ENCODE measurements around the gene EIF1AX. TPM values are rescaled to one million over a fixed set of nuclear protein-coding genes. Genes with fewer than 3 reads are reported as not detected.

EIF1AX gene
- total RNA-seq, 1 experiment from 2014 or later: 158 TPM

DNA sequence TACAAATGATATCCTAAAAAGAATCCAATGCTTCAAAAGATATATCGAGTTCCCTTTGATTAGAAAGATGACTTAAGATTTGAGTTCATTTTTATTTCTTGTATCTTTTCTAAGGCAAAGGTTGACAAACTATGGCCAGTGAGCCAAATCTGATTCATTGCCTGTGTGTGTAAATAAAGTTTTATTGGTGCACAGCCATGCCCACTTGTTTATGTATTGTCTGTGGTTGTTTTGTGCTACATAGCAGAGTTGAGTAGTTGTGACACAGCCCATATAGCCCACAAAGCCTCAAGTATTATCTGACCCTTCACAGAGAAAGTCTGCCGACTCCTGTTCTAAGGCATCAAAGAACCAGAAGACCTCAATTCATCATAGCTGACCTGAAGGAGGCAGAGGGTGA lies 32.2 kb upstream of the EIF1AX start:
- no peaks in the 10 kb centered on the region for H3K4me1 Mint-ChIP-seq
- H3K4me3 Mint-ChIP-seq: no peak overlapping the region
- WGBS (ENCODE audit: extremely low coverage, insufficient read length, low lambda C conversion rate): no CpG with 5 or more reads among the region's 2 CpGs

More for the DNA sequence above, 32.2 kb upstream of the EIF1AX start:
- H3K4ac ChIP-seq (ENCODE audit: low read depth, low read length): no peak overlapping the region
- no peak overlapping the region for H2BK12ac ChIP-seq (ENCODE audit: insufficient read length, low read depth, low read length)
- H3K9me3 ChIP-seq (ENCODE audit: control insufficient read depth, low read depth, low read length): peaks cover 7% of the 10 kb centered on the region
- H3K4me1 ChIP-seq (ENCODE audit: insufficient read depth, low read length): no peaks in the 10 kb centered on the region
- TF ChIP-seq, protein P1, sequence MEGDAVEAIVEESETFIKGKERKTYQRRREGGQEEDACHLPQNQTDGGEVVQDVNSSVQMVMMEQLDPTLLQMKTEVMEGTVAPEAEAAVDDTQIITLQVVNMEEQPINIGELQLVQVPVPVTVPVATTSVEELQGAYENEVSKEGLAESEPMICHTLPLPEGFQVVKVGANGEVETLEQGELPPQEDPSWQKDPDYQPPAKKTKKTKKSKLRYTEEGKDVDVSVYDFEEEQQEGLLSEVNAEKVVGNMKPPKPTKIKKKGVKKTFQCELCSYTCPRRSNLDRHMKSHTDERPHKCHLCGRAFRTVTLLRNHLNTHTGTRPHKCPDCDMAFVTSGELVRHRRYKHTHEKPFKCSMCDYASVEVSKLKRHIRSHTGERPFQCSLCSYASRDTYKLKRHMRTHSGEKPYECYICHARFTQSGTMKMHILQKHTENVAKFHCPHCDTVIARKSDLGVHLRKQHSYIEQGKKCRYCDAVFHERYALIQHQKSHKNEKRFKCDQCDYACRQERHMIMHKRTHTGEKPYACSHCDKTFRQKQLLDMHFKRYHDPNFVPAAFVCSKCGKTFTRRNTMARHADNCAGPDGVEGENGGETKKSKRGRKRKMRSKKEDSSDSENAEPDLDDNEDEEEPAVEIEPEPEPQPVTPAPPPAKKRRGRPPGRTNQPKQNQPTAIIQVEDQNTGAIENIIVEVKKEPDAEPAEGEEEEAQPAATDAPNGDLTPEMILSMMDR (conservative IDR thresholded peaks at IDR 0.05): no peak
- no peak overlapping the region for H4K8ac ChIP-seq (replicated peaks; ENCODE audit: insufficient read length, low read depth, low read length)
- no peak overlapping the region for H3K27ac ChIP-seq (ENCODE audit: insufficient read length, low read depth, low read length)
- H2BK20ac ChIP-seq (ENCODE audit: low read depth, low read length, poor library complexity, severe bottlenecking): no peak overlapping the region
- no peak overlapping the region for H3K23ac ChIP-seq (ENCODE audit: insufficient read length, low read depth, low read length)
- no peaks in the 10 kb centered on the region for H3K79me2 ChIP-seq (ENCODE audit: insufficient read depth, low read length)
- no peaks in the 10 kb centered on the region for H3K27me3 ChIP-seq (ENCODE audit: insufficient read depth, low read length)
- peaks cover 5 to 23% (median 6%) of the 10 kb centered on the region in 3 experiments; a peak in 6 of 7 replicates for H3K36me3 Mint-ChIP-seq (ENCODE audit: insufficient read depth in 1 of 3, low read depth in 3 of 3)
- no peaks in the 10 kb centered on the region for H4K20me1 ChIP-seq (ENCODE audit: control insufficient read depth, insufficient read depth, insufficient read length)
- no peak overlapping the region for H4K5ac ChIP-seq (ENCODE audit: insufficient read length, low read depth, low read length)
- no peak overlapping the region for H2BK120ac ChIP-seq (ENCODE audit: low read depth, low read length, poor library complexity, severe bottlenecking)
- H3K18ac ChIP-seq (ENCODE audit: insufficient read length, low read depth, low read length): no peak overlapping the region
- no peak overlapping the region for H2AFZ ChIP-seq (ENCODE audit: low read length)
- H3K9ac ChIP-seq (ENCODE audit: extremely low read depth, insufficient read length, low read length): no peak overlapping the region
- no peak overlapping the region for H3K27ac Mint-ChIP-seq
- no peaks in the 10 kb centered on the region; the same call in 1 of the 2 replicates for H3K27me3 Mint-ChIP-seq (ENCODE audit: low read depth)
- H3K14ac ChIP-seq (ENCODE audit: insufficient read depth, low read length): no peak overlapping the region
- H3T11ph ChIP-seq (ENCODE audit: low read length): no peak overlapping the region
- no peak overlapping the region for H2AK5ac ChIP-seq (ENCODE audit: insufficient read length, low read length)
- H4K91ac ChIP-seq (ENCODE audit: insufficient read length, low read depth, low read length): no peak overlapping the region
- H3K4me2 ChIP-seq (ENCODE audit: insufficient read depth, insufficient read length, low read length): no peak overlapping the region
- no peak overlapping the region for H2BK15ac ChIP-seq (ENCODE audit: low read depth, low read length)
- H2BK5ac ChIP-seq (ENCODE audit: insufficient read length, low read length): no peak overlapping the region
- no peak overlapping the region for H3K56ac ChIP-seq (ENCODE audit: insufficient read length, low read depth, low read length)
- DNase-seq: no peak
- no peaks in the 10 kb centered on the region for H3K79me1 ChIP-seq (ENCODE audit: insufficient read depth, low read depth, low read length, poor library complexity, severe bottlenecking)
- H3K23me2 ChIP-seq (ENCODE audit: insufficient read length, low read depth, low read length, poor library complexity, severe bottlenecking): no peaks in the 10 kb centered on the region
- peaks cover 24 to 31% of the 10 kb centered on the region in 2 experiments for H3K9me3 Mint-ChIP-seq
